Loucy (cell line): ENCODE data around the gene SUDS3.

Source experiments
- EZH2phosphoT487 ChIP-seq: fragments of 200-600 bp; IDR thresholded peaks from 2 replicates; pipeline ENCODE4 v1.6.1; 2018; ENCODE audit warnings: antibody characterized with exemption, mild to moderate bottlenecking, moderate library complexity, borderline replicate concordance
- TF ChIP-seq, protein P1 (sequence below): fragments of 200-600 bp; sonication (generic); conservative IDR thresholded peaks from 2 replicates; pipeline ENCODE4 v1.5.1; 2014; ENCODE audit warnings: mild to moderate bottlenecking, antibody characterized with exemption, low read length

GRCh38 chr12:118345355-118345754 is 31.0 kb upstream of the SUDS3 start:
- TF ChIP-seq, protein P1, sequence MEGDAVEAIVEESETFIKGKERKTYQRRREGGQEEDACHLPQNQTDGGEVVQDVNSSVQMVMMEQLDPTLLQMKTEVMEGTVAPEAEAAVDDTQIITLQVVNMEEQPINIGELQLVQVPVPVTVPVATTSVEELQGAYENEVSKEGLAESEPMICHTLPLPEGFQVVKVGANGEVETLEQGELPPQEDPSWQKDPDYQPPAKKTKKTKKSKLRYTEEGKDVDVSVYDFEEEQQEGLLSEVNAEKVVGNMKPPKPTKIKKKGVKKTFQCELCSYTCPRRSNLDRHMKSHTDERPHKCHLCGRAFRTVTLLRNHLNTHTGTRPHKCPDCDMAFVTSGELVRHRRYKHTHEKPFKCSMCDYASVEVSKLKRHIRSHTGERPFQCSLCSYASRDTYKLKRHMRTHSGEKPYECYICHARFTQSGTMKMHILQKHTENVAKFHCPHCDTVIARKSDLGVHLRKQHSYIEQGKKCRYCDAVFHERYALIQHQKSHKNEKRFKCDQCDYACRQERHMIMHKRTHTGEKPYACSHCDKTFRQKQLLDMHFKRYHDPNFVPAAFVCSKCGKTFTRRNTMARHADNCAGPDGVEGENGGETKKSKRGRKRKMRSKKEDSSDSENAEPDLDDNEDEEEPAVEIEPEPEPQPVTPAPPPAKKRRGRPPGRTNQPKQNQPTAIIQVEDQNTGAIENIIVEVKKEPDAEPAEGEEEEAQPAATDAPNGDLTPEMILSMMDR: no peak
- TF ChIP-seq EZH2phosphoT487: no peak
